Panc1 (cell line): Measurements from ENCODE around the gene CAPN7. TPM values are rescaled to one million over a fixed set of nuclear protein-coding genes. Genes with fewer than 3 reads are reported as not detected.

Experiments
- ATAC-seq: fragments of 200-7000 bp; cut with Tn5 transposase; 2 replicates; pipeline ENCODE4 v1.9.1; 2020; ENCODE audit warnings: mild to moderate bottlenecking, moderate library complexity
- BruUV-seq: library from RNA; stranded (reverse); fragments of 400-500 nt; replicated peaks from 2 replicates; lab custom pipeline; 2021; lab: Mats Ljungman, UMichigan
- CTCF ChIA-PET: fragments of 300-600 bp; sonication (Branson Sonifier 250); formaldehyde crosslinking; loops from one replicate; lab custom pipeline; 2022; ENCODE audit warnings: antibody characterized with exemption; lab: Charles Lee
- POLR2A ChIA-PET: fragments of 300-600 bp; sonication (Branson Sonifier 250); formaldehyde crosslinking; loops from one replicate; lab custom pipeline; 2022; ENCODE audit warnings: antibody characterized with exemption; lab: Charles Lee
- DNase-seq: peaks from one replicate; pipeline ENCODE4 v3.0.0-alpha.2; 2010; ENCODE audit warnings: low read depth, low spot score
- H3K27ac ChIP-seq: 2 replicates; pipeline ENCODE4 v1.5.1; 2011; ENCODE audit warnings: mild to moderate bottlenecking, low read length, inconsistent platforms
- H3K27me3 ChIP-seq: fragments of 200-500 bp; sonication (Bioruptor generic); 2 replicates; pipeline ENCODE4 v1.6.0; 2014; ENCODE audit warnings: low read length, inconsistent platforms; ENCODE audit not compliant: control insufficient read depth, insufficient read depth
- H3K36me3 ChIP-seq: fragments of 200-500 bp; sonication (Bioruptor generic); 2 replicates; pipeline ENCODE4 v1.5.1; 2014; ENCODE audit warnings: inconsistent platforms, mild to moderate bottlenecking, low read length, moderate library complexity; ENCODE audit not compliant: control insufficient read depth, insufficient read depth
- H3K4me1 ChIP-seq: 2 replicates; pipeline ENCODE4 v1.5.1; 2011; ENCODE audit warnings: inconsistent platforms, mild to moderate bottlenecking, low read length, moderate library complexity; ENCODE audit not compliant: control insufficient read depth, insufficient read depth
- H3K4me3 ChIP-seq, 2 experiments: 2 replicates each; pipeline ENCODE4 v1.5.1; 2011 to 2012; ENCODE audit warnings: low read depth in 2 of 2, low read length in 2 of 2, mild to moderate bottlenecking in 2 of 2, inconsistent platforms in 1 of 2, moderate library complexity in 1 of 2
- H3K9me3 ChIP-seq: fragments of 200-500 bp; sonication (Bioruptor generic); 2 replicates; pipeline ENCODE4 v1.5.1; 2014; ENCODE audit warnings: low read depth, mild to moderate bottlenecking, inconsistent platforms, low read length, moderate library complexity; ENCODE audit not compliant: control insufficient read depth, insufficient read depth
- CTCF ChIP-seq: fragments of 450-650 bp; IDR thresholded peaks from 2 replicates; pipeline ENCODE4 v1.5.1; 2017; ENCODE audit warnings: mild to moderate bottlenecking
- POLR2AphosphoS5 ChIP-seq: IDR thresholded peaks from 2 replicates; pipeline ENCODE4 v1.6.1; 2012; ENCODE audit warnings: mild to moderate bottlenecking, low read depth, low read length, moderate library complexity
- REST ChIP-seq, 2 experiments: IDR thresholded peaks; 2 replicates each; pipeline ENCODE4 v1.6.1; 2011 to 2012; ENCODE audit warnings: low read depth in 2 of 2, control low read depth in 1 of 2, low read length in 1 of 2, mild to moderate bottlenecking in 1 of 2, moderate library complexity in 1 of 2; ENCODE audit not compliant: insufficient read depth in 1 of 2
- SIN3A ChIP-seq: IDR thresholded peaks from 2 replicates; pipeline ENCODE4 v1.6.1; 2012; ENCODE audit warnings: low read depth, mild to moderate bottlenecking, low read length, moderate library complexity, borderline replicate concordance; ENCODE audit not compliant: insufficient read depth
- TCF7L2 ChIP-seq: IDR thresholded peaks from 2 replicates; pipeline ENCODE4 v1.6.1; 2011; ENCODE audit warnings: mild to moderate bottlenecking, low read depth, low read length, inconsistent platforms
- in situ Hi-C: cut with HindIII; loops from 2 replicates; pipeline ENCODE4 v1.10.0; 2016; ENCODE audit warnings: low sequenced_read_pairs, low pct_unique_long_range_greater_than_20kb
- intact Hi-C: fragments of 100-400 bp; cut with micrococcal nuclease; formaldehyde crosslinking; loops from one replicate; pipeline ENCODE4 v1.10.0; 2022; ENCODE audit not compliant: unreplicated experiment
- total RNA-seq: library from RNA; stranded (reverse); gene quantifications from one replicate; pipeline ENCODE4 v1.2.1, GENCODE V29; 2021; ENCODE audit not compliant: unreplicated experiment

CAPN7 gene
- total RNA-seq, 1 experiment from 2014 or later, result 26.5 TPM

- Histone ChIP-seq H3K27me3 (no peaks in the 10 kb centered on the region), H3K27ac (no peak overlapping the region), H3K4me3 (no peak overlapping the region), H3K4me1 (no peaks in the 10 kb centered on the region), H3K9me3 (no peaks in the 10 kb centered on the region), H3K36me3 (no peaks in the 10 kb centered on the region)
- intact Hi-C loops (no loop called here), in situ Hi-C loops (no loop called here)
- POLR2A ChIA-PET, result no interaction called here
- TF ChIP-seq SIN3A, result no peak
- TF ChIP-seq REST (IDR thresholded peaks at IDR 0.05; ENCODE audit: insufficient read depth in 1 of 2, low read depth in 2 of 2, low read length in 1 of 2), result no peak
- TF ChIP-seq CTCF, result no peak
- no peak for TF ChIP-seq TCF7L2
- TF ChIP-seq POLR2AphosphoS5, result no peak
- CTCF ChIA-PET, result no interaction called here
- DNase-seq (no peak), ATAC-seq (no peak)
- no TSS peak for BruUV-seq
Measured at GRCh38 chr3:15286022-15286421, 80.0 kb downstream of the CAPN7 start.

- no peaks in the 10 kb centered on the region for H3K4me1 ChIP-seq
- intact Hi-C loops (no loop called here), in situ Hi-C loops (no loop called here)
- ChIA-PET CTCF (interaction anchor here (0.6 kb wide), 1 partner anchor 127 kb away, joined by 3 read pairs; no protein-coding TSS in a partner anchor), POLR2A (no interaction called here)
- no peak overlapping the region for H3K27ac ChIP-seq
- no peak overlapping the region for H3K4me3 ChIP-seq
- DNase-seq (no peak), ATAC-seq (no peak)
- no peaks in the 10 kb centered on the region for H3K27me3 ChIP-seq
- H3K36me3 ChIP-seq, result no peaks in the 10 kb centered on the region
- TF ChIP-seq REST (IDR thresholded peaks at IDR 0.05; ENCODE audit: insufficient read depth in 1 of 2, low read depth in 2 of 2, low read length in 1 of 2), result no peak
- TF ChIP-seq SIN3A, result no peak
- TF ChIP-seq POLR2AphosphoS5, result no peak
- no peak for TF ChIP-seq CTCF
- TF ChIP-seq TCF7L2, result no peak
- no TSS peak for BruUV-seq
- H3K9me3 ChIP-seq, result no peaks in the 10 kb centered on the region
Measured at GRCh38 chr3:15287565-15288330, 81.7 kb downstream of the CAPN7 start.
